ENCODE data around the gene FBXL5. TPM values are rescaled to one million over a fixed set of nuclear protein-coding genes. Genes with fewer than 3 reads are reported as not detected.

The FBXL5 gene
- total and polyA plus RNA-seq, 2 of the 13 experiments (the other 11 are each of a cell fraction or from before 2014, with no cell fraction given) = 17.4 to 45.3 TPM

- TF ChIP-seq, protein P1, sequence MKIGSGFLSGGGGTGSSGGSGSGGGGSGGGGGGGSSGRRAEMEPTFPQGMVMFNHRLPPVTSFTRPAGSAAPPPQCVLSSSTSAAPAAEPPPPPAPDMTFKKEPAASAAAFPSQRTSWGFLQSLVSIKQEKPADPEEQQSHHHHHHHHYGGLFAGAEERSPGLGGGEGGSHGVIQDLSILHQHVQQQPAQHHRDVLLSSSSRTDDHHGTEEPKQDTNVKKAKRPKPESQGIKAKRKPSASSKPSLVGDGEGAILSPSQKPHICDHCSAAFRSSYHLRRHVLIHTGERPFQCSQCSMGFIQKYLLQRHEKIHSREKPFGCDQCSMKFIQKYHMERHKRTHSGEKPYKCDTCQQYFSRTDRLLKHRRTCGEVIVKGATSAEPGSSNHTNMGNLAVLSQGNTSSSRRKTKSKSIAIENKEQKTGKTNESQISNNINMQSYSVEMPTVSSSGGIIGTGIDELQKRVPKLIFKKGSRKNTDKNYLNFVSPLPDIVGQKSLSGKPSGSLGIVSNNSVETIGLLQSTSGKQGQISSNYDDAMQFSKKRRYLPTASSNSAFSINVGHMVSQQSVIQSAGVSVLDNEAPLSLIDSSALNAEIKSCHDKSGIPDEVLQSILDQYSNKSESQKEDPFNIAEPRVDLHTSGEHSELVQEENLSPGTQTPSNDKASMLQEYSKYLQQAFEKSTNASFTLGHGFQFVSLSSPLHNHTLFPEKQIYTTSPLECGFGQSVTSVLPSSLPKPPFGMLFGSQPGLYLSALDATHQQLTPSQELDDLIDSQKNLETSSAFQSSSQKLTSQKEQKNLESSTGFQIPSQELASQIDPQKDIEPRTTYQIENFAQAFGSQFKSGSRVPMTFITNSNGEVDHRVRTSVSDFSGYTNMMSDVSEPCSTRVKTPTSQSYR (CRISPR knock-in tag; IDR thresholded peaks at IDR 0.05; ENCODE audit: borderline replicate concordance) = 0 out of 2 replicates have a peak, but pooled peaks have one; percentile 23
- TF ChIP-seq ZC3H13 (CRISPR knock-in tag; IDR thresholded peaks at IDR 0.05) = no peak
- peak; percentile 81; the same call in 1 of the 2 replicates for TF ChIP-seq ZFP37 (CRISPR knock-in tag; IDR thresholded peaks at IDR 0.05; ENCODE audit: borderline replicate concordance)
- peak; percentile 37; the same call in 1 of the 2 replicates for TF ChIP-seq SRY (CRISPR knock-in tag; IDR thresholded peaks at IDR 0.05)
- no peak for TF ChIP-seq ZNF160 (CRISPR knock-in tag; IDR thresholded peaks at IDR 0.05)
- TF ChIP-seq NFKBIZ (CRISPR knock-in tag; IDR thresholded peaks at IDR 0.05) = peak; percentile 22; the same call in 1 of the 2 replicates
- TF ChIP-seq ZNF253 (CRISPR knock-in tag; IDR thresholded peaks at IDR 0.05; ENCODE audit: borderline replicate concordance) = no peak
- 0 out of 2 replicates have a peak, but pooled peaks have one; percentile 17 for TF ChIP-seq CHCHD3 (CRISPR knock-in tag; IDR thresholded peaks at IDR 0.05)
- peak; percentile 100 for TF ChIP-seq ZNF343 (CRISPR knock-in tag; IDR thresholded peaks at IDR 0.05)
- no peak for TF ChIP-seq MAFG (CRISPR knock-in tag; IDR thresholded peaks at IDR 0.05)
- TF ChIP-seq, protein P2, sequence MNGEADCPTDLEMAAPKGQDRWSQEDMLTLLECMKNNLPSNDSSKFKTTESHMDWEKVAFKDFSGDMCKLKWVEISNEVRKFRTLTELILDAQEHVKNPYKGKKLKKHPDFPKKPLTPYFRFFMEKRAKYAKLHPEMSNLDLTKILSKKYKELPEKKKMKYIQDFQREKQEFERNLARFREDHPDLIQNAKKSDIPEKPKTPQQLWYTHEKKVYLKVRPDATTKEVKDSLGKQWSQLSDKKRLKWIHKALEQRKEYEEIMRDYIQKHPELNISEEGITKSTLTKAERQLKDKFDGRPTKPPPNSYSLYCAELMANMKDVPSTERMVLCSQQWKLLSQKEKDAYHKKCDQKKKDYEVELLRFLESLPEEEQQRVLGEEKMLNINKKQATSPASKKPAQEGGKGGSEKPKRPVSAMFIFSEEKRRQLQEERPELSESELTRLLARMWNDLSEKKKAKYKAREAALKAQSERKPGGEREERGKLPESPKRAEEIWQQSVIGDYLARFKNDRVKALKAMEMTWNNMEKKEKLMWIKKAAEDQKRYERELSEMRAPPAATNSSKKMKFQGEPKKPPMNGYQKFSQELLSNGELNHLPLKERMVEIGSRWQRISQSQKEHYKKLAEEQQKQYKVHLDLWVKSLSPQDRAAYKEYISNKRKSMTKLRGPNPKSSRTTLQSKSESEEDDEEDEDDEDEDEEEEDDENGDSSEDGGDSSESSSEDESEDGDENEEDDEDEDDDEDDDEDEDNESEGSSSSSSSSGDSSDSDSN (CRISPR knock-in tag; IDR thresholded peaks at IDR 0.05) = peak; percentile 95
- peak; percentile 35; the same call in 1 of the 2 replicates for TF ChIP-seq ZNF777 (CRISPR knock-in tag; IDR thresholded peaks at IDR 0.05)
- TF ChIP-seq NFE2L1 (CRISPR knock-in tag; IDR thresholded peaks at IDR 0.05; ENCODE audit: borderline replicate concordance) = no peak
- TF ChIP-seq KAT2B (IDR thresholded peaks at IDR 0.05; ENCODE audit: borderline replicate concordance, low read depth, low read length) = no peak
- no peak; the same call in 1 of the 2 replicates for TF ChIP-seq ZNF124 (CRISPR knock-in tag; IDR thresholded peaks at IDR 0.05)
- TF ChIP-seq MAZ (IDR thresholded peaks at IDR 0.05; ENCODE audit: borderline replicate concordance, low read depth, low read length) = no peak
- peak; percentile 54; the same call in 1 of the 2 replicates for TF ChIP-seq MAZ (CRISPR knock-in tag; IDR thresholded peaks at IDR 0.05; ENCODE audit: low read depth)
- peak; percentile 71 for TF ChIP-seq ZNF883 (CRISPR knock-in tag; IDR thresholded peaks at IDR 0.05; ENCODE audit: not compliant biosample characterization)
- peak; percentile 86; the same call in 1 of the 2 replicates for TF ChIP-seq MXD1 (CRISPR knock-in tag; IDR thresholded peaks at IDR 0.05)
These were observed 26.4 kb upstream of the FBXL5 start, which contains the start of gene FAM200B (continued) for GRCh38 chr4:15681372-15682241.
